Astrocyte of the spinal cord (primary cell): ENCODE data around the gene SMYD5.

Source experiments
- DNase-seq: peaks from one replicate; pipeline ENCODE4 v3.0.0; 2011; ENCODE audit warnings: low read depth, low spot score
- H3K4me3 ChIP-seq: 2 replicates; pipeline ENCODE4 v1.5.1; 2011; ENCODE audit warnings: low read depth, mild to moderate bottlenecking, low read length, moderate library complexity
- in situ Hi-C: cut with HindIII; loops from 2 replicates; pipeline ENCODE4 v1.10.0; 2017; ENCODE audit warnings: low sequenced_read_pairs
- TF ChIP-seq, protein P1 (sequence below): IDR thresholded peaks from 2 replicates; pipeline ENCODE4 v1.5.1; 2012; ENCODE audit warnings: low read depth, mild to moderate bottlenecking, low read length, inconsistent platforms

Gene SMYD5

DNA sequence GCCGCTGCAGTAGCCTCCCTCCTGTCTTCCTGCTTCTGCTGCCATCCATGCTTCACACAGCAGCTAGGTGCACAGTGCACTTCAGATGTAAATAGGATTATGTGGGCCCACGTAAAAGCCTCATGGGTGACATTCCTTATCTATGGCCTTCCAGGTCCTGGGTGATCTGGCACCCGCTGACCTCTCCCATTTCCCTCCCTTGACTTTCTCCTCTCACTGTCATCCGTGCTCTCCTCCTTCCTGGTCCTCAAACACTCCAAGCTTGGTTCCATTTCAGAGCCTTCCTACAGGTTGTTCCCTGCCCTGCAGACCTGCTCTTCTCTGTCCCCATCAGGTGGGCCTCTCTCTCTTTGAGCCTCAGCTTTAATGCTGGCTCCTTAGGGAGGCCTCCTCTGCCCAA, 4.0 kb upstream of the SMYD5 start:
- in situ Hi-C loops = no loop called here
- TF ChIP-seq, protein P1, sequence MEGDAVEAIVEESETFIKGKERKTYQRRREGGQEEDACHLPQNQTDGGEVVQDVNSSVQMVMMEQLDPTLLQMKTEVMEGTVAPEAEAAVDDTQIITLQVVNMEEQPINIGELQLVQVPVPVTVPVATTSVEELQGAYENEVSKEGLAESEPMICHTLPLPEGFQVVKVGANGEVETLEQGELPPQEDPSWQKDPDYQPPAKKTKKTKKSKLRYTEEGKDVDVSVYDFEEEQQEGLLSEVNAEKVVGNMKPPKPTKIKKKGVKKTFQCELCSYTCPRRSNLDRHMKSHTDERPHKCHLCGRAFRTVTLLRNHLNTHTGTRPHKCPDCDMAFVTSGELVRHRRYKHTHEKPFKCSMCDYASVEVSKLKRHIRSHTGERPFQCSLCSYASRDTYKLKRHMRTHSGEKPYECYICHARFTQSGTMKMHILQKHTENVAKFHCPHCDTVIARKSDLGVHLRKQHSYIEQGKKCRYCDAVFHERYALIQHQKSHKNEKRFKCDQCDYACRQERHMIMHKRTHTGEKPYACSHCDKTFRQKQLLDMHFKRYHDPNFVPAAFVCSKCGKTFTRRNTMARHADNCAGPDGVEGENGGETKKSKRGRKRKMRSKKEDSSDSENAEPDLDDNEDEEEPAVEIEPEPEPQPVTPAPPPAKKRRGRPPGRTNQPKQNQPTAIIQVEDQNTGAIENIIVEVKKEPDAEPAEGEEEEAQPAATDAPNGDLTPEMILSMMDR = no peak
- no peak overlapping the region for H3K4me3 ChIP-seq
- no peak for DNase-seq

- TF ChIP-seq, protein P1 = no peak
- H3K4me3 ChIP-seq = no peak overlapping the region
- in situ Hi-C loops = no loop called here
- no peak for DNase-seq
Measured at GRCh38 chr2:73210696-73211095, 3.3 kb upstream of the SMYD5 start.

GRCh38 chr2:73212098-73212447, 2.0 kb upstream of the SMYD5 start:
- no peak overlapping the region for H3K4me3 ChIP-seq
- in situ Hi-C loops = no loop called here
- TF ChIP-seq, protein P1 = no peak
- no peak for DNase-seq

DNA sequence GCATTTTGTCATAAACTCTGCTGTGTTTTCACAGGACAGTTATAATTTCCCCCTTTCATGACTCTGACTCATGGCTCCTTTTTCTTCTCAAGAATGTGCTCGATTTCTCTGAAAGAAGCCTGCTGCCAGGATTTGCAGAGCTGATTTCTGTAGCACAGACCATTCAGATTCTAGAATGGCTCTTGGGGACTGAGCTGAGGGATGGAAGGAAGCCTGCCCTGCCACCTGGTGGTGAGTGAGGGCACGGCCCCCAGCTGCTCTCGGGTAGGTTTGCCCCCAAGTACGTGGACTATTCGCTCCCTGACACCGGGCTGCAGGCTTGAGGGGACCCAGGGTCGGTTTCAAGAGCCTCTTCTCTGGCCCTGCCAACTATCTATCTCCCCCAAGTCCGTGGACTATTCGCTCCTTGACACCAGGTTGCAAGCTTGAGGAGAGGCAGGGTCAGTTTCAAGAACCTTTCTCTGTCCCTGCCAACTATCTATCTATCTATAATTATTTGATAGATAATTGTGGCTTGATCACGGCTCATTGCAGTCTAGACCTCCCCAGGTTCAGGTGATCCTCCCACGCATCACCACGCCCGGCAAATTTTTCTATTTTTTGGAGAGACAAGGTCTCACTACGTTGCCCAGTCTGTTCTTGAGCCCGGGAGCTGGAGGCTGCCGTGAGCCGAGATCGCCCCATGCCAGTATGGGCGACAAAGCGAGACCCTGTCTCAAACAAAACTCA, 1.4 kb upstream of the SMYD5 start:
- in situ Hi-C loops = no loop called here

DNA sequence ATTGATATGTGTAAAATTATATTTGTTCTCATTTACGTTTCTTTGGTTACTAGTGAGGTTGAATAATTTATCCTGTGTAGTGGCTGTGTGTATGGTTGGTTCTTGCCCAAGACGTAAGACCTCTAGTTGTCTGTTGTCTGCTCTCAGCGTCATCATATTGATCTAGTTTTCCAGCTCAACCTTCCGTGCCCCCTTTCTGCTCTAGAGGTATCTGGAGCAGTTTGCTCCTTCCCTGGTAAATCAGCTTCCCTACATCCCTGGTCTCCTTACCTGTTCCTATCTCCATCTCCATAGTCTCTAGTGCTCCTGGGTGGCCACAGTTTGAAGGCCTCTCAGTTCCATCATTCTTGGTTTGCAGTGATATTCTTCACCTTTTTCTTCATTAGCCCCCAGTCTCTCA, 1.2 kb downstream of the SMYD5 start:
- in situ Hi-C loops = no loop called here
- TF ChIP-seq, protein P1 = no peak
- H3K4me3 ChIP-seq = no peak overlapping the region
- DNase-seq = no peak

More for the DNA sequence above, 1.4 kb upstream of the SMYD5 start:
- TF ChIP-seq, protein P1 = peak; percentile 97
- H3K4me3 ChIP-seq = no peak overlapping the region
- DNase-seq = peak; percentile 80

GRCh38 chr2:73217160-73217559, 3.1 kb downstream of the SMYD5 start:
- TF ChIP-seq, protein P1 = no peak
- H3K4me3 ChIP-seq = no peak overlapping the region

More at GRCh38 chr2:73217160-73217559, 3.1 kb downstream of the SMYD5 start:
- no peak for DNase-seq
- in situ Hi-C loops = no loop called here
